HG03432 (cell line): ENCODE measurements around the gene CUL4B.
A peak's percentile ranks its signal among the peaks of the same experiment; 100 is the strongest.
"Not testable (repeated sequence)": the region's sequence is repeated elsewhere in the genome, so short reads cannot be mapped to it uniquely, and the experiment has no call there.

Experiments
- ATAC-seq: cut with Tn5 transposase; IDR thresholded peaks from one replicate; pipeline ENCODE4 v1.9.1; 2021; ENCODE audit warnings: mild to moderate bottlenecking, moderate library complexity; ENCODE audit not compliant: unreplicated experiment

The CUL4B gene

DNA sequence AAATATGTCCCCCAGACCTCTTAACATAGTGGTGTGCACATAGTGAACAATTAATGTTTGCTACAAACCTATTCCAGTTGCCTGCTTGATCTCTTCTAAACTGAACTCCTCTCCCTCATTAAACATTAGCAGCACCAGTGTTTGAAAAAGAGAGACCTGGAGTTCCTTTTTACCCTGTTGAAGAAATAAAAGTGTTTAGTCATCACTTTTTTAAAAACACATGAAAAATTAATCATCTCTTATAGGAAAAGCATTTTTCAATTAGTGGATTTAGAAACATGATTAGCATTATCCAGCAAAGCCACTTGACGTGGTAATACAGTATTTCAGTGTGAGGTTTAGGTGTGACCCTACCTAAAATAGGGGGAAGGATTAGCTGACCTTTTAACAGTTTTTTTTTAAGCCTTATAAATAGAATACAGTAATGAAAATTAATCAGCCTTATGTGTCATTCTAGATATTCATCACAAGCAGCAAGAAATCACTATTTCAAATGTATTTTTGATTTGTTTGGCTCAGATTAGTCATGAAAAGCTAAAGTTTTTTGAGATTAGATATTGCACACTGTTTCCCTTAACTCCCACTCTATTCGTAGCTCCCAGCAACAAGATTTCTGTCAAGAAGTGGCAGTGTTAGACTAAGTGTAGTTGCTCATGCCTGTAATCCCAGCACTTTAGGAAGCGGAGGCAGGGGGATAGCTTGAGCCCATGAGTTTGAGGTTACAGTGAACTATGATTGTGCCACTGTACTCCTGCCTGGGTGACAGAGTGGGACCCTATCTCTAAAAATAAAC is 26.2 kb downstream of the CUL4B start:
- ATAC-seq: no peak

DNA sequence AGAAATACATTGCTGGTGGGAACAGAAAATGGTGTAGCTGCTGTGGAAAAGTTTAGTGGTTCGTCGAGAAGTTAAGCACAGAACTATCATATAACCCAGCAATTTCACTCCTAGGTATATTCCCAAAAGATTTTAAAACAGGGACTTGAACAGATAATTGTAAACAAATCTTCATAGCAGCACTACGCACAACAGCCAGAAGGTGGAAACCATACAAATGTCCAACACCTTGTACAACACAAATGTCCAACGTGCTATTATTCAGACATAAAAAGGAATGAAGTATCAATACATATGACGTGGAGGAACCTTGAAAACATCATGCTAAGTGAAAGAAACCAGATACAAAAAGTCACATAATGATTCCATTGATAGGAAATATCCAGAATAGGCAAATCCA is 37.9 kb downstream of the CUL4B start:
- ATAC-seq: no peak

DNA sequence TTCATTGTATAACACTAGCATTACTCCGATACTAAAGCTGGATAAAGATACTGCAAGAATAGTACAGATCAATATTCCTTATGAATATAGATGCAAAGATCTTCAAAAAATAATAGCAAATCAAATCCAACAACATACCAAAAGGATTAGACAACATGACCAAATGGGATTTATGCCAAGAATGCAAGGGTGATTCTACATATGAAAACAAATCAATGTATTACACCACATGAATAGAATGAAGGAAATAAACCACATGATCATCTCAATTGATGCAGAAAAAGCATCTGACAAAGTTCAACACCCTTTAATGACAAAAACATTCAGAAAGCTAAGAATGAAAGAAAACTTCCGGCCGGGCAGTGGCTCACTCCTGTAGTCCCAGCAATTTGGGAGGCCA is 42.8 kb downstream of the CUL4B start:
- no peak for ATAC-seq

DNA sequence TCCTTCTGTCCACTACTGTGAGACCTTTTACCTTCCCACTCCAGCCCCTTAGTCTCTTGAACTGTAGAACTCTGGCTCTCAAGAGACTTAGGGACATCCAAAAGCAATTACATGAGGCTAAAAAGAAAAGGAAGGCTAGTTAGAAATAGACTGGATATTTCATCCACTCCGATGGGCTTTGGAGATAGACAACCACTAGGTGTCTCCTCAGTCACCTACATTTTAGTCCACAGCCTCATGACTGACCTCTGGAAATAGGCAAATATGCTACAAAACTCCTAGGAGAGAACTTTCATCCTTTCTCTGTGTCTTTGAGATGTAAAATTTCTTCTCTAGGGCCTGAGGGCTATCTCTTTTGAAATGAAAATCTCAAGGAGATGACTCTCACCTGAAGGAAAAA is 46.5 kb downstream of the CUL4B start:
- no peak for ATAC-seq

DNA sequence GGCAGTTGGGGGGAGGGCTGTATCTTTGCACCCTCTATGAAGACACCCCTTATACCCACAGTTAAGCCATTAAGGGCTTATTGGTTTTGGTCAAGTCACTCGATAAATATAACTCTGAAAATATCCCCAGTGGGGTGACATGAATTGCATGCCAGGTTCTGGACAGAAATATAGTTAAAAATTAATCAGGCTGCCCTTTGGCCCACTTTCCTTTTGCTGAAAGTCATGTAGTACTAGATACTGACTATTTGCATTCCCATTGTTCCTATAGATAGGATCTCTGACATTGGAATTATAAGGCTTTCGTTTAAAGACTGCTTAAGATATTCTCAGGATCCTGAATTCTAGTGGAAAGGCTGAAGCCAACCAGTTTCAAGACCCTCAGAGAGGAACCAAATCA is 48.1 kb downstream of the CUL4B start:
- no peak for ATAC-seq

DNA sequence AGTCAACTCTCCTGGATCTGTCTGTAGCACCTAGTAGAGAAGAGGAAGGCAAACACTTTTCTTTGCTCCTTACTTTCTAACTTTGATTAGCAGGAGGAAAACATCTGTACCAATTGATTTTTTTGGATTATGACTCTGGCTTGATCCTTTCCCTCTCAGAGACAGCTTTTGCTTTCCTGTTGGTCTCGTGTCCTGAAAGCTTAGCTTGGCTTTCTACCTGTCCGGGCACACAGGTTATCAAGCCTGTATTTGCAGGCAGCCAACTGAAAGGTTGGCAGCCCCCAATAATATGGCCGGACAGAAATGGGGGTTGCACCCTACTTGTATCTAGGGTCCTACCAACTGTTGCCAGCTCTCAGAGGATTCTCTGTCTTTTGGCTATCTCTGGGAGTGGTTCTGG is 48.5 kb downstream of the CUL4B start:
- no peak for ATAC-seq

DNA sequence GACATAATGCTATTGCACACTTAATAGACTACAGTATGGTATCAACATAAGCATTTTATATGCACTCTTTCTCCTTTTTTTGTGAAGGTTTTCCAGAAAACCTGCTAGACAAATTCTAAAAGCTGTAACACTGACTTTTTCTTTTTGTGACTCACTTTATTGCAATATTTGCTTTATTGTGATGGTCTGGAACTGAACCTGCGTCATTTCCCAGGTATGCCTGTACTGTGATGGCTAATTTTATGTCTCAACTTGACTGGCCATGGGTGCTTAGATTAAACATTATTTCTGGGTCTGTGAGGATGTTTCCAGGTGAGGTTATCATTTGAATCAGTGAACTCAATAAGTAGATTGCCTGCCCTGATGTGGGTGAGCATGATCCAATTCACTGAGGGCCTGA is 56.2 kb downstream of the CUL4B start:
- no peak for ATAC-seq

DNA sequence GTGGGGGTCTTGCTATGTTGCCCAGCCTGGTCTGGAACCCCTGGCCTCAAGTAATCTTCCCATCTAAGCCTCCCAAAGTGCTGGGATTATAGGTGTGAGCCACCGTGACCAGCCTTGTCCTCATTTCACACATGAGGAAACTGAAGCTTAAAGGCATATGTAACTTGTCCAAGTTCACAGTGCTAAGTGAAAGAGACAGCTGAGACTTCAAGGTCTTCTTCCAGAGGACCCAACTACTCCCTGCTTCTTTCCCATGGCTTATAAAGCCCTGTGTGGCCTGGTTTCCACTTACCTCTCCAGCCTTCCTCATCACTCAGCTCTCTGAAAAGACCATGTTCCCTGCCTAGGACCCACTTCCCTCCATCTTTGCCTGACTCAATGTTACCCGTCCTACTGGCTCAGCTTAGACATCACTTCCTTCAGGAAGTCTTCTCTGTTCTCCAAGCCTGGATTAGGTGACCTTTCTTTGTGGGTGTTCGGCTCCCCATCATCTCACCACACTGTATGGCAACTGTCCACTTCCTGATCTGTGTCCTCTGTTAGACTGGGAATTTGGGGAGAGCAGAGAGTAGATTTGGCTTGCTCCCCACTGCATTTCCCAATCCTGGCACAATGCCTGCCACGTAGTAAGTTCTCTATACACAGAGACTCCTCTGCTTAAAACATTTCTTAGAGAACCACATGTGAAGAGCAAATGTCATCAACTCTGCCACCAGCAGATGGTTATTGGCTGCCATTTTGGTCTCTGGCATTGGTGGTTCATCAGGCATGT is 61.3 kb downstream of the CUL4B start:
- ATAC-seq: no peak

DNA sequence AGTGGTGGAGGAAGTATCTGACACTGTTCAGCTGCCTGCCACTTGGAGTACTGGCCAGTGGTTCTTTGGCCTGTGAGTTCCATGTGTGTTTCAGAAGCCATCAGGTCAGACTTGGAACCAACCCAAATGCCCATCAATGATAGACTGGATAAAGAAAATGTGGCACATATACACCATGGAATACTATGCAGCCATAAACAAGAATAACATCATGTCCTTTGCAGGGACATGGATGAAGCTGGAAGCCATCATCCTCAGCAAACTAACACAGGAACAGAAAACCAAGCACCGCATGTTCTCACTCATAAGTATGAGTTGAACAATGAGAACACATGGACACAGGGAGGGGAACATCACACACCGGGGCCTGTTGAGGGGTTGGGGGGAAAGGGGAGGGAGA is 70.6 kb downstream of the CUL4B start:
- not testable (repeated sequence) for ATAC-seq

DNA sequence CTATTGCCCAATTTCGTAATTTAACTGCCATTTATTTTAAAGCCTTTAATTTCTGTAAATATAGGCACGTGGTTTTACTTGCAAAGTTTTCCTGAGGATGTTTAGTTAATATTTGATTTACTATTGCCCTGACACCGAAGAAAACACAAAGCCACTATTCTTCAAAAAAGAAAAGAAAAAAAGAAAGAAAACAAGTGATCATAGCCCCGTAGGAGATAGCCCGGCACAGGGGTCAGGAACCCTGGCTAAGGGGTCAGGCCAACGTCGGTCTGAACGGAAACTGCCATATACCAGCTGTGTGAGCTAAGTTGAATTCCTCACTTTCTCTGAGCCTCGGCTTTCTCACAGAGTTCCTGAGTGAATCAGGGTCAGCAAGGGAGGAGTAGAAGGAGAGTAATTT is 74.0 kb downstream of the CUL4B start:
- no peak for ATAC-seq

DNA sequence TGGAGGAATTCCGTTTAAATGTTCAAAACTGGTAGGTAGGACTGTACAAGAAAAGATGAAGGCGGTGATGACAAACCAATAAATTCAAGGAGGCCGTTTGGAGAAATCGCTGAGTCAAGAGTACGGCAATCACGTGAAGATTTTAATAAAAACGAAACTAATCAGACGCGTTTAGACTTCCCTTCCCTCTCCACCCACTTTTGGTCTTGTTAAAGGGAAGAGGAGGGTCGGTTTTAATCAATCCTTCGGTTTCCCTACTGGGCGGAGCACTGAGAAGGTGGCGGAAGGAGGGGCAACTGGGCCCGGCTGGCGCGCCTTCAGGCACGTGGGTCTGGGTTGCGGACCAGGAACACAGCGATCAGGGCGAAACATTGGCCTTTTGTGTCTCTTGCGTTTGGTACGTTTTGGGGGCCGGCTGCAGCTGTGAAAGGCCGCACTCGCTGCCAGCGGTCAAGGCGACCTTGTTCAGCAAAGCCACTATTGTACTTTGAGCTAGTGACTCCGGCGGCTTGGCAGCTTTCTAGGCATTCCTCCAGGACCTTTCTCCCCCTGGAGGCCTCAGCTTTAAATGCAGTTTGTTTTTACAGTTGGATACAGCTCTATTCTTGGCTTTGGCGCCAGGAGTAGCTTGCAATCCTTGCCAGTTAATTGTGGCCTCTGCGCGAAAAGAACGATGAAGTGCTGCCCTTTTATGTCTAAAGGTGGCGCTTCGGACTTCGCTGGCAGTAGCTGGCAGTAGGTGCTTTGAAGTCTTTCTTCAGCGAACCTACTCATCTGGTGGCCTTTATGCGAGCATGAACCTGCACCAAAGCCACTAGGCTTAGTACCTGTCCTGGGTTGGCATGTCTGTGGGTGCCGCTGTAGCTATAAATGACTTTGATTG is 74.9 kb downstream of the CUL4B start:
- peak; percentile 91 for ATAC-seq

DNA sequence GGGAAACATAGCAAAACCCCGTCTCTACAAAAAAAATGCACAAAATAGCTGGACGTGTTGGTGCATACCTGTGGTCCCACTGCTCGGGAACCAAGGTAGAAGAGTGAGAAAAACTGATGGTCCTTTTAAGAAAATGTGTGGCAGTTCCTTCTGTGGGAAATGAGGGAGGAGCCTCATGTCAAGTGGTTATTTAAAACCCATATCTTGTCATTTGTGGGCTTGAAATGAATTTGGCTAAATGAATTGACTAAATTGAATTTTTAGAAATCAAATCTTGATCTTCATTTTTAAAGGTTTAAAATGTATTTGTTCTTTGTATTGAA is 75.5 kb downstream of the CUL4B start:
- ATAC-seq: peak; percentile 22

DNA sequence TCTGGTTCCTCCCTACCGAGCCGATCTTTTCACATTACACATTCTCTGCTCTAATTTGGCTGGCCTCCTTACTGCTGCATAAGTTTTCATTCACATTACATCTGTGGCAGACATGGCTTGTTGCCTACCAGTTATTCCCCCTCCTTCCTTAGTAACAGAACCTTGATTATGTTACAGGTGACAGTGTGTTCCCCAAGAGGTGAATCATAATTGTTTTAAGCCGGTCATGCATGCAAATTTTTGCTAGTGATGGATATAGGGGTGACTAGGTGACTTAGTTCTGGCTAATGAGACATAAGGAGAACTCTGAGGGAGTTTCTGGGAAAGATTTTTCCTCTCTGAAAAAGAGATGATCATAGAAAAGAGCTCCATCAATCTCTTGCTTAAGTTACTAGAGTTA is 83.3 kb downstream of the CUL4B start:
- no peak for ATAC-seq

DNA sequence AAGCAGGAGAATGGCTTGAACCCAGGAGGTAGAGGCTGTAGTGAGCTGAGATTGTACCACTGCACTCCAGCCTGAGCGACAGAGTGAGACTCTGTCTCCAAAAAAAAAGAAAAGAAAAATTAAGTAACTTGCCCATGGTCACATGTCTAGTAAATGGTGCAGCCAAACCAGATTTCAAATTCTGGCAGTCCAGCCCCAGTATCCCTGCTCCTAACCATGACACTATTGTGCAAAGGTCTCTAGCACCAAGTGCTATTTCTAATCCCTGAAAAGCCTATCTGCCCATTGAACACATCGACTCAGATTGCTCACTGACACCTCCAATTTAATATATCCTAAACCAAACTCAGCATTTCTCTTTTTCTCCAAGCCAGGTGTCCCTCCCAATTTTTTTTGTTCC is 84.0 kb downstream of the CUL4B start:
- no peak for ATAC-seq

DNA sequence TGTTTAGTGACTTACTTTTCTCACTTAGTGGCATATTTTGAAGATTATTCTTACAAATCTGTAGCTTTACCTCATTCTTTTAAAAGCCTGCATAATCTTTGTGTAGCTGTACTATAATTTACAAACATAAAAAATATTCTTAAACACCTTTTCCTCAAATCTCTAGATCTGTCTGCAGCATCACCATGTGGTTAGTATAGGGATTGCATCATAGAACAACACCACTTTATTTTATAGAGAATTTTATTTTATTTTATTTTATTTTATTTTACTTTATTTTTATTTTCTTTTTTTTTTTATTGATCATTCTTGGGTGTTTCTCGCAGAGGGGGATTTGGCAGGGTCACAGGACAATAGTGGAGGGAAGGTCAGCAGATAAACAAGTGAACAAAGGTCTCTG is 85.3 kb downstream of the CUL4B start:
- ATAC-seq: not testable (repeated sequence)
